COR-L47 (cell line): Measurements from ENCODE around the gene WNT7A.

Experiments used
- DNase-seq: peaks from one replicate; lab custom pipeline; 2025; lab: John Stamatoyannopoulos, UW

WNT7A gene

GRCh38 chr3:13827699-13828098 lies 52.2 kb downstream of the WNT7A start:
- DNase-seq = no peak

DNA sequence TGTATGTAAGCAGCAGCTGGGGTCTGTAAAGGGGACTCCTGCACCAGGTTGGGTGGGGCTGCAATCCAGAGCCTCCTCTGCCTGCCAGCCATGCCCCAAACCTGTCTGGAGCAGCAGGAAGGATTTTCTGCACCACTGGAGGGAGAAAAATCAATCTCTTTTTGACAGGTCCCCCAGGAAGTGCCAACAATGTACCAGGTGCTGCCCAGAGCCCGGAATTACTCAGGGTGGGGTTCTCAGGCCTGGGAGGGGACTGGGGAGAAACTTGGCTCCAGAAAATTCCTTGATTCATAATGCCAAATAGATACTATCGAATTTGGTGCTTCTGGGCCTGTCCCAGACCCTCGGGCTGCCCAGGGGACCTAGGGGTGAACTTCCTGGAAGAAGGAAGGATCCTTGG lies 52.6 kb downstream of the WNT7A start:
- peak; percentile 7 for DNase-seq

DNA sequence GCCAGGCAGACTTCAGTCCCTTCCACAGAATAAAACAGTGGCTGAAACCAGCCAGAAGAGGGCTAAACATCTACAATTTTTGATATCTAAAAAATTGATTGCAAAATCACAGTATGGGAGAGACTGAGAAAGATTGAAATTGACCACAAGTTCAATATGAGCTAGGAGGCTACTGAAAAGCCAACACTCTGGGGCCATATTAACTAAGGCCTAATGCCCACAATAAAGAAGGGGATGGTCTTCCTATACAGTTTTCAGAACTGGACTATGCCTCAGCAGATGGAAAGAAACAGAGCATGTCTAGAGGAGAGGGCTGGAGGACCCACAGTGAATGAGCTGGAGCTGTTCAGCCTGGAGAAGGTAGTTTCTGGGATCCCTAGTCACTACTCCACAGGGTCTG lies 53.2 kb downstream of the WNT7A start:
- no peak for DNase-seq

DNA sequence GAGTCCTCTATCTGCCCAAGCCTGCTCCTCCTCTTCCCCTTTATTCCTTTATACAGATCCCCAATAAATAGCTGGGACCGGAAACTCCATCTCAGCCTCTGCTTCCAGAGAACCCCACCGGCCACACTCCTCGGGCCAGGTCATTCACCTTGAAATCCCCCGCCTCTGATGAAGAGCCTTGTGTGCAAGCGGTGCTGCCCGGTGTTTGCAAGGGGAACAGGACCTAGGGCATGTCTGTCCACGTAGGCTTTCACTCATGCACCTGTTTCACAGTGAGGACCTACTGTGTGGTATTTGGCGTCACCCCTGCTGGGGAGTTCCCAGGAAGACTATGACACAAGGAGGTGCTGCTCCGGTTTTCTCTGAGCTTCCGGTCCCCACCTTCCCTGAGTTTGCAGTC lies 54.0 kb downstream of the WNT7A start:
- no peak for DNase-seq

DNA sequence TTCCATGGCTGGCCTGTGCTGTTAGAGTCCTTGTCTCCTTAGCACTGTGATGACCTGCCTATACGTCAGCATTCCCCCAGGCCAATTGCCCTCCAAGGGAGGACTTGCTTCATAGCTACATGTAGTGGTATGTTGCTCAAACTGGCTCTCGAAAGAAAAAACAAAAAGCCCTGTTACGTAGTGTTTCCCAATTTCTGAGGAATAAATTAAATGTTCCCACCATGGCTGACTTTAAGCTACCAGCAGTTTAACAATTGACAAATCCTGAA lies 54.6 kb downstream of the WNT7A start:
- DNase-seq = no peak

DNA sequence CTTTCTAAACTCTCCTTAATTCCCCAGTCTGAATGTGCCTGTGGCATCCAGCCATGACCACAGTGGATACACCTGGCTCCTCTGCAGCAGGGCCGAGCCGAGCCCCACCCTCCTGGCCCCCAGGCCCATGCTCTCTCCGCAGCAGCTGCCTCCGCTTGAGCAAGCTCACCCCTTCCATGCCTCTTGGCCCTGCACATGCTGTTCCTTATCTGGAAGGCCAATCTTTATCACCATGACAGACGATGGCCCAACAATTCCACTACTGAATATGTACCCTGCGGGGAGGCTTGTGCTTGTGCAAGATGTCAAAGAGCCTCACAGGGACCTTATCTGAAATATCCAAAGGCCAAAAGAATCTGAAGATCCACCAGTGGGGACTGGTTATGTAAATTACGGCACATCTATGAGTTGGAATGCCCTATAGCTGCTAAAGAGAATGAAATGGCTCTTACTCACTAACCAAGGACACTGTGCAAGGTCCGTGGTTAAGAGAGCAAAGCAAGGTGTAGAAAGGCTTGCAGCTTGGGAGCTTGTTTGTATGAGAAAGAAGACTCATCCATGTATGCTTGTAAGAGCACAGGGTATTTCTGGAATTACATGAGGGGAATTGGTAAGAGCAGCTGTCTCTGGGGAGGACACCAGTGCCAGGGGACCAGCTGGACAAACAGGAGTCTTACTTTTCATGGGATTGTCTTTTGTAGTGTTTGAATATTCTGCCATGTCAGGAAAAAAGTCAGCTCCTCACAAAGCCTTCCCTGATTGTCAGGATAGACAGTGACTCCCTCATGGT lies 55.2 kb downstream of the WNT7A start:
- DNase-seq = no peak

DNA sequence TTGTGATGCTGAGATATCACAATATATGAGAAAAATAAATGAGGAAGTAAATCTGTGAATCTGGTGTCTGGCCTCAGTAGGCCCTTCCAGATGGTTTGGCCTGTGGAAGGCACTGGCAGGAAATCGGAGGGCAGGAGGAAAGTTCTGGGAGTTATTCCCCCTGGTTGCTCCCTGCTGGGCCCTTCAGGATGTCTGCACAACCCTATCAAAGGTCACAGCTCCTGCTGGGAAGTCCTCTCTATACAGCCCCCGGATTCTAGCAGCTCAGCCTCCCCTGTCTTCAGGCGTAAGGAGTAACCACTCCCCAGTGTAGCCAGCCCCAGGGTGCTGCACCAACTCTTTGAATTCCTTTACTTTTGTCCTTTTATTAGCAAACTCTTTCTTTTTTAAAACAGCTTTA lies 56.2 kb downstream of the WNT7A start:
- DNase-seq = no peak

GRCh38 chr3:13822871-13823585 lies 56.8 kb downstream of the WNT7A start:
- no peak for DNase-seq

- DNase-seq = no peak
These were observed 57.8 kb downstream of the WNT7A start for GRCh38 chr3:13822042-13822441.

DNA sequence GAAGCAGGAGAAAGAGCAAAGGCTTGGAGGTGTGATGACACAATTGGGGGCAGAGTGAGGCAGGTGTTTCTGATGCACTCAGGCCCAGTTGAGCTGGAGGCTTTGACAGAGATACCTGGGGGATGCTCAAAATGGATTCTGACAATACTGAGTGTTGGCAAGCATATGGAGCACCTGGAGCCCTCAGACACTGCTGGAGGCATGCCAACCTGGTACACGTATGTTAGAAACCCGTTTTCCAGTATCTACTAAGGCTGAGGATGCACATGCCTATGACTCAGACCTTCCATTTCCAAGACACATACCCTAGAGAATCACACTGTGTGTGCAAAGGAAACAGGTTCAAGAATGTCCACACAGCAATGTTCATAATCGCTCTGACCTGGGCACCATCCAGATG lies 58.7 kb downstream of the WNT7A start:
- DNase-seq = no peak

DNA sequence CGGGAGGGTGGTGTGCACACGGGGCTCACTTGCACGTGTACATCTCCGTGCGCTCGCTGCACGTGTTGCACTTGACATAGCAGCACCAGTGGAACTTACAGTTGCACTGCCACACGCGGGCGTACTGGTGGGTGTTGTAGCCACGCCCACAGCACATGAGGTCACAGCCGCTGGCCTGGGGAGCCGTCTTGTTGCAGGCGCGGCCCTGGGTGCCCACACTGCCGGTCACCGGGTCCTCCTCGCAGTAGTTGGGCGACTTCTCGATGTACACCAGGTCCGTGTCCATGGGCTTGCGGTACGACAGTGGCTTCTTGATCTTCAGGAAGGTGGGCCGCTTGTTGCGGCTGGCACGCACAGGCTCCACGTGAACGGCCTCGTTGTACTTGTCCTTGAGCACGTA lies 61.0 kb downstream of the WNT7A start:
- DNase-seq = no peak

- DNase-seq = no peak
These were observed 64.7 kb downstream of the WNT7A start for GRCh38 chr3:13815088-13815683.

DNA sequence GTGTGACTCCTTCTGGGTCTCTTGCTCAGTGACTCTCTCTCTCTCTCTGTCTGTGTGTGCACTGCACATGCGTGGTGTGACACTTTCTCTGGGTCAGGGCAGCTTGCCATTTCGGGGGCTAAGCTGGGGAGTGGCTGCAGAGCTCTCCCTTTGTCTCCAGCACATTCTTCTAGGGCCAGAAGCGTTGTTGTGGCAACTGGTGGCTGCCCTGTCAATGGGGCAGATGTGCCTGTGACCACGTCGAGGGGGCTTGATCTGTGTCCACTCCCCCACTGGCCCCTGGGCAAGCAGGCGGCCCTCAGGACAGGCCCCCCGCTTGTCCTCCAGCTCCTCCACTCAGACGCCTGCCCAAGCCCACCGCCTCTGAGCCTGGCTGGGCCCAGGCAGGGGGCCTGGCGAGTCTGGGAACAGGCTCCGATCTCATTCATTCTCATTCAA lies 67.8 kb downstream of the WNT7A start:
- DNase-seq = no peak

DNA sequence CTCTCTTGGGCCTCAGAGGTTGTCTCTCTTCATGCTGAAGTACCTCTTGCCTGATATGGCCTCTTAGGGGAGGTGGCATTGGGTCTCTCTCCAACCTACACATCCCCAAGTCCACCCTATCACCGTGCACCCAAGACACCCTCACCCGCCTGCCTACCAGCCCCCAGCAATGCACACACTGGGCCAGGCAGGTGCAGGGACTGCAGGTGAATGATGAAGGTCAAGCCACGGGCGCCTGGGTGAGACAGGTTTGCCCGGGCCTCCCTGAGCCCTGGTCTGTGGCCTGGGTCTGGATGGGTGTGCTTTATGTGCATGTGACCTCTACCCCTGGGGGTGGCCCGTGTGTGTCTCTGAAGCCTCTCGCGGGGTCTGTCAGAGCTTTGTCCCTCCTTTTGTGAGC lies 68.3 kb downstream of the WNT7A start:
- DNase-seq = no peak

DNA sequence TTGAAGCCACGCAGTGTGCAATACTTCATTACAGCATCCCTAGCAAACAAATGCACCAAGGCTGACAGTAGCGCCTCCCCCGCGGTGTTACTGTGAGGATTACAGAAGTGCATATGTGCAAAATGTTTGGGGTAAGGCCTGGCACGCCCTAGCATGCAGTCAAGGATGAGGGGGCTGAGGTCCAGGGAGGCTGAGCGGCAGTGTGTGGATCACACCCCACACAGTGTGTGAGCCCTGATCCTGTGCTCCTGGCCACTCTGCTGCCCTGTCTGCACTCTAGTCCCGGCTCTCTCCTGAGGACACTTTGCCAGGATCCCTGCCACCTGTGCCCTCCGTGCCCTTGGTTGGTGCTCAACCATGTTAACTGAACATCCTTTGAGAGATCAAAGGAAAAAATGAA lies 71.3 kb downstream of the WNT7A start:
- no peak for DNase-seq

GRCh38 chr3:13801361-13802204 lies 78.3 kb downstream of the WNT7A start:
- DNase-seq = no peak

DNA sequence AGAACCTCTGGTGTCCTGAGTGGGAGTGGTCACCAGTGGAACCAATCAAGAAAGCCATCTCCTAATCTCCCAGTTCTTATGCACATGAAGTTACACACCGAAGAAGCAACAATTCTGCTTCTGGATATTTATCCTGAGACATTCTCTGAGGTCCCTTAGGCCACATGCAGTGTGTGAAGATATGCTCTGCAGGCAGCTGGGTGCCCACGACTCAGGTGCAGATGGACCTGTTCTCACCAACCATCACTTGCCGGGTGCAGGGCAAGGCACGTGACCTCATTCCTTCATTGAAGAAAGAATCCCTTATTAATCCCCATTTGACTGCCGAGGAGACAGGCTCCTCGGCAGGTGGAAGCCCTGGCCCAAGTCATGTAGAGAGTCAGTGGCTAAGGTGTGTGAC lies 79.8 kb downstream of the WNT7A start:
- DNase-seq = no peak

GRCh38 chr3:13798401-13798800 lies 81.5 kb downstream of the WNT7A start:
- DNase-seq = no peak

DNA sequence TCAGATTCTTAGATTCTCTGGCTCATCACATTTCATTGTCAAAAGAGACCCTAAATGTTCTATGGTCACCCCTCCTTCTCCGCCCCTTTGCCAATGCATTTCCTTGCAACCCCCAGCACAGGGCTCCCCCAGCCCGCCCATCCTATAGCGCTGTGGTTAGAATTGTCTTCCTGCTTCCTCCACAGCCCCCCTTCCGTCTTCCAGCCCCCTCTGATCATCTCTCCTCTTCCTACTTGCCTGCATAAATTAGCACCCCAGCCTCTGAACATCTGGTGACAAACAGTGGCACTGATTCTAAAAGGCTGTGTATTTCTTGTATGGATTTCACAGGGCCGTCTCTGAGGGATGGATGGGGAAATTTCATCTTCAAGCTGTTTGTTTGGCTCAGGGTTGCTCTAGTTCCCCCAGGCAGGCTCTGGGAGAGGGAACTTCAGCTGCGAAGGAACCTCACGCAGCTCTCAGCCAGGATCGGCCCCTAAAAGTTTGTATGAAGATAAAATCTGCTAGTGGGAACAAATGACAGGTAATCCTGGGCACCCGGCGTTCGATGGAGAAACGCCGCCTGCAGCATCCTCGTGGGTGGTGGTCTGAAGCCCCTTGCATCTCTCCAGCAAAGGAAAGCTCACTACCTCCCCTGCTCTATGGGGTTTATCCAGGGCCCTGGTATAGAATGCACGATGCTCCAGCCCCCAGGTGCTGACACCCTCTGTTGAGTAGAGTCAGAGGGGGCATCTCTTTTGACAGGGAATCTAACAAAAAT lies 83.0 kb downstream of the WNT7A start:
- DNase-seq = no peak

DNA sequence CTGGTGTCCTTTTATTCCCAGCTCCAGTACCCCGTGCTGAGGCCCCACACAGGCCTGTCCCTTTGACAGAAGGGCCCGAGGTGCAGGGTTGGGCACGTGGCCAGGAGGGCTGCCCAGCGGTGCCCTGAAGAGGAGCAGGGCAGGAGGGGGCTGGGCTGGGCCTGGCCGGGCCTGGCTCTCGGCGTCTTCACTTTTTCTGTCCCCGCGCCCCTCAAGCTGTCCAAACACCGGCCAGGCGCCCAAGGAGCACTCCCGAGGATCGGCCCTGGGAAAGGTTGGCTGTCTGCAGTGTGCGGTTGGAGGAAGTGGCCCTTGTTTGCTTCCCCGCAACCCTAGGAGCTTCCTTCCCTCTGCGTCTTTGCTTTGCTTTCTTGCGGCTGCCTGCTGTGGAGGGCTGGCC lies 84.1 kb downstream of the WNT7A start:
- no peak for DNase-seq

GRCh38 chr3:13794322-13794721 lies 85.5 kb downstream of the WNT7A start:
- no peak for DNase-seq

- DNase-seq = no peak
These were observed 86.4 kb downstream of the WNT7A start for GRCh38 chr3:13793451-13793850.
